K562 (cell line): ENCODE data around the gene EPS8L1. TPM values are rescaled to one million over a fixed set of nuclear protein-coding genes. Genes with fewer than 3 reads are reported as not detected.

Source experiments
- ATAC-seq: fragments of 200-7000 bp; cut with Tn5 transposase; 3 replicates; pipeline ENCODE4 v1.9.1; 2020; ENCODE audit warnings: moderate library complexity
- BruUV-seq: library from RNA; stranded (reverse); fragments of 400-500 nt; replicated peaks from 2 replicates; lab custom pipeline; 2021; lab: Mats Ljungman, UMichigan
- CTCF ChIA-PET: fragments of 300-600 bp; formaldehyde crosslinking; extraction: SDS; loops from one replicate; lab custom pipeline; 2021; ENCODE audit warnings: low intra/inter-chr PET ratio; lab: Yijun Ruan, JAX
- POLR2A ChIA-PET: fragments of 300-600, 350-650 bp; sonication (Branson Sonifier 250); formaldehyde crosslinking; extraction: SDS; loops from one replicate; lab custom pipeline; 2021; ENCODE audit warnings: antibody characterized with exemption, inconsistent platforms; lab: Yijun Ruan, JAX
- DNase-seq, 4 experiments: peaks; one replicate each; pipeline versions ENCODE4 v3.0.0 to v3.0.0-alpha.2; 2011 to 2018; ENCODE audit warnings: low spot score in 3 of 4, mixed read lengths in 3 of 4; ENCODE audit errors: extremely low read depth in 1 of 4
- FAIRE-seq: peaks from 2 replicates; lab custom pipeline; 2011; peaks lifted over from hg19 to GRCh38; lab: Jason Lieb, UNC
- H2AFZ ChIP-seq: 2 replicates; pipeline ENCODE4 v1.6.0; 2011; ENCODE audit warnings: low read depth, low read length, control low read depth, inconsistent platforms
- H3K27ac ChIP-seq: fragments of 200-600 bp; 3 replicates; pipeline ENCODE4 v1.8.0; 2011; ENCODE audit warnings: low read depth, mild to moderate bottlenecking, control low read depth, inconsistent platforms, low read length, moderate library complexity, mixed read lengths; ENCODE audit errors: extremely low read depth
- H3K27me3 ChIP-seq, 2 experiments: fragments of 300-600 bp in 1 of 2; 2 replicates in 1 of 2; 3 replicates in 1 of 2; pipeline versions ENCODE4 v1.6.0 to v1.8.0; 2011; ENCODE audit warnings: inconsistent platforms in 2 of 2, low read length in 2 of 2, mild to moderate bottlenecking in 1 of 2, mixed read lengths in 1 of 2, moderate library complexity in 1 of 2; ENCODE audit not compliant: control insufficient read depth in 2 of 2, insufficient read depth in 2 of 2
- H3K36me3 ChIP-seq: fragments of 300-600 bp; 3 replicates; pipeline ENCODE4 v1.8.0; 2011; ENCODE audit warnings: mild to moderate bottlenecking, low read length, inconsistent platforms; ENCODE audit not compliant: control insufficient read depth, insufficient read depth
- H3K4me1 ChIP-seq, 2 experiments: fragments of 200-600 bp in 1 of 2; replicated peaks in 1 of 2; 2 replicates in 1 of 2; 3 replicates in 1 of 2; pipeline versions ENCODE4 v1.5.1 to v1.8.0; 2011; ENCODE audit warnings: inconsistent platforms in 2 of 2, low read length in 2 of 2, mild to moderate bottlenecking in 1 of 2, mixed read lengths in 1 of 2, moderate library complexity in 1 of 2; ENCODE audit not compliant: control insufficient read depth in 2 of 2, insufficient read depth in 2 of 2
- H3K4me2 ChIP-seq: 2 replicates; pipeline ENCODE4 v1.6.1; 2011; ENCODE audit warnings: low read length, control low read depth, inconsistent platforms, mixed read lengths; ENCODE audit not compliant: insufficient read depth
- H3K4me3 ChIP-seq: fragments of 200-600 bp; sonication (generic), shearing (Covaris generic); 2 replicates; pipeline ENCODE4 v1.5.1; 2016; ENCODE audit warnings: control low read depth, inconsistent platforms
- H3K79me2 ChIP-seq: fragments of 200-600 bp; 3 replicates; pipeline ENCODE4 v1.8.0; 2011; ENCODE audit warnings: low read length, inconsistent platforms; ENCODE audit not compliant: control insufficient read depth, insufficient read depth
- H3K9ac ChIP-seq, 2 experiments: 2 replicates each; pipeline versions ENCODE4 v1.6.0 to v1.6.1; 2011; ENCODE audit warnings: low read depth in 2 of 2, low read length in 2 of 2, control low read depth in 1 of 2, inconsistent platforms in 1 of 2, mild to moderate bottlenecking in 1 of 2, mixed read lengths in 1 of 2; ENCODE audit not compliant: insufficient read depth in 1 of 2
- H3K9me1 ChIP-seq: one replicate; pipeline ENCODE4 v1.6.0; 2011; ENCODE audit warnings: inconsistent platforms, mild to moderate bottlenecking, low read length, moderate library complexity; ENCODE audit not compliant: control insufficient read depth, insufficient read depth
- H3K9me3 ChIP-seq: replicated peaks from 2 replicates; pipeline ENCODE4 v1.5.1; 2011; ENCODE audit warnings: low read depth, low read length, inconsistent platforms; ENCODE audit not compliant: control insufficient read depth, insufficient read depth
- H4K20me1 ChIP-seq: replicated peaks from 2 replicates; pipeline ENCODE4 v1.6.1; 2011; ENCODE audit warnings: low read length, inconsistent platforms, mixed read lengths; ENCODE audit not compliant: control insufficient read depth, insufficient read depth
- ETV1 ChIP-seq: fragments of 450-650 bp; conservative IDR thresholded peaks from 2 replicates; pipeline ENCODE4 v1.6.1; 2016; ENCODE audit warnings: missing genetic modification characterization, control low read depth, low read depth, missing compliant biosample characterization
- FOXM1 ChIP-seq, 2 experiments: fragments of 450-650 bp in 1 of 2; sonication (generic) in 1 of 2; formaldehyde crosslinking in 1 of 2; IDR thresholded peaks; 2 replicates each; pipeline versions ENCODE4 v1.6.1 to v1.9.0; 2017 to 2022; ENCODE audit warnings: low read depth in 2 of 2, mild to moderate bottlenecking in 2 of 2, missing genetic modification reagents in 1 of 2, moderate library complexity in 1 of 2
- HES1 ChIP-seq: fragments of 450-650 bp; IDR thresholded peaks from 2 replicates; pipeline ENCODE4 v1.6.1; 2016; ENCODE audit warnings: low read depth, mild to moderate bottlenecking, moderate library complexity
- PHF20 ChIP-seq: fragments of 450-650 bp; IDR thresholded peaks from 2 replicates; pipeline ENCODE4 v1.6.1; 2018; ENCODE audit not compliant: partially characterized antibody
- POLR2A ChIP-seq: fragments of 450-650 bp; conservative IDR thresholded peaks from 2 replicates; pipeline ENCODE4 v1.6.1; 2016
- POLR2B ChIP-seq: fragments of 450-650 bp; IDR thresholded peaks from 2 replicates; pipeline ENCODE4 v1.6.1; 2018; ENCODE audit warnings: low read depth; ENCODE audit not compliant: partially characterized antibody
- POLR2G ChIP-seq: fragments of 200-400 bp; formaldehyde crosslinking; IDR thresholded peaks from 2 replicates; pipeline ENCODE4 v1.6.1; 2017; ENCODE audit warnings: low read depth, mild to moderate bottlenecking, antibody characterized with exemption, low read length, moderate library complexity
- RHOXF2B ChIP-seq: fragments of 250-450 bp; sonication (Bioruptor Pico); conservative IDR thresholded peaks from 2 replicates; pipeline ENCODE4 v1.5.1; 2021
- STAT5A ChIP-seq: IDR thresholded peaks from 2 replicates; pipeline ENCODE4 v1.6.1; 2012; ENCODE audit warnings: low read length, inconsistent platforms, borderline replicate concordance
- SUPT5H ChIP-seq: fragments of 450-650 bp; IDR thresholded peaks from 2 replicates; pipeline ENCODE4 v1.6.1; 2016
- TFE3 ChIP-seq: fragments of 450-650 bp; formaldehyde crosslinking; IDR thresholded peaks from 2 replicates; pipeline ENCODE4 v1.4.0; 2020; ENCODE audit warnings: mild to moderate bottlenecking, mixed read lengths
- ZNF140 ChIP-seq: fragments of 250-450 bp; sonication (Bioruptor Pico); IDR thresholded peaks from 2 replicates; pipeline ENCODE4 v1.8.0; 2021; ENCODE audit warnings: moderate library complexity, mild to moderate bottlenecking, inconsistent platforms
- WGBS: fragments of 100-300 bp; shearing (Covaris generic); methylation state at CpG from one replicate; pipeline ENCODE4 v1.1.6; 2016; ENCODE audit warnings: low coverage, mixed read lengths; ENCODE audit not compliant: insufficient coverage; ENCODE audit errors: missing lambda C conversion rate; 5-methylcytosine and 5-hydroxymethylcytosine counted together
- in situ Hi-C: fragments of 300-500 bp; cut with MboI; formaldehyde crosslinking; loops from 4 replicates; pipeline ENCODE4 v1.15.0; 2018; ENCODE audit warnings: inconsistent platforms, mixed read lengths
- intact Hi-C: fragments of 100-400 bp; cut with micrococcal nuclease; formaldehyde crosslinking; loops from 2 replicates; pipeline ENCODE4 v1.14.2; 2022
- polyA plus RNA-seq, 8 experiments: library from polyadenylated mRNA; depleted of rRNA in 4 of 8; stranded (reverse) in 5 of 8; unstranded in 3 of 8; fragments of >200 nt; fragmentation: Nextera tagmentation in 2 of 8; fragmentation: Illumina TruSeq in 1 of 8; extraction: Ambion mirVana in 2 of 8; extraction: Trizol in 1 of 8; gene quantifications; 2 replicates each; pipeline versions ENCODE4 v1.2.1 to v1.2.3, GENCODE V29; 2011 to 2014; ENCODE audit warnings: inconsistent platforms in 1 of 8, missing spikeins in 1 of 8
- total RNA-seq, 7 experiments: library from RNA; depleted of rRNA in 6 of 7; stranded (reverse); fragments of >200 nt in 6 of 7; fragmentation: Illumina TruSeq in 2 of 7; extraction: Trizol in 2 of 7; gene quantifications; 2 replicates each; pipeline versions ENCODE4 v1.2.1 to v1.2.3, GENCODE V29; 2011 to 2021; ENCODE audit warnings: low replicate concordance in 1 of 7

The EPS8L1 gene
- total and polyA plus RNA-seq, 9 of the 15 experiments (the other 6 are each of a cell fraction or from before 2014, with no cell fraction given): 0.35 to 22.1 (median 11.9) TPM

GRCh38 chr19:55087542-55087901 is 11.9 kb downstream of the EPS8L1 start:
- Histone ChIP-seq H3K4me2 (no peak overlapping the region), H3K9me1 (no peaks in the 10 kb centered on the region), H3K79me2 (no peaks in the 10 kb centered on the region), H3K4me3 (no peak overlapping the region), H3K27me3 (no peaks in the 10 kb centered on the region), H3K36me3 (peaks cover 44% of the 10 kb centered on the region; the same call in 2 of the 3 replicates), H3K9me3 (no peaks in the 10 kb centered on the region), H3K9ac (0 out of 4 replicates have a peak overlapping the region, but pooled peaks of 1 of the 2 experiments have one; percentile 17), H3K27ac (no peak overlapping the region), H3K4me1 (peaks cover 0 to 56% of the 10 kb centered on the region in 2 experiments; a peak in 3 of 5 replicates), H4K20me1 (peaks cover 4% of the 10 kb centered on the region; the same call in 1 of the 2 replicates), H2AFZ (no peak overlapping the region)
- intact Hi-C loops (loop anchor here (10.0 kb wide), 1 partner anchor 327 kb away; no protein-coding TSS in a partner anchor), in situ Hi-C loops (no loop called here)
- TF ChIP-seq ETV1 (no peak), POLR2A (0 out of 2 replicates have a peak, but pooled peaks have one; percentile 7), ZNF140 (CRISPR knock-in tag) (no peak)
- DNase-seq (no peak), FAIRE-seq (no peak), ATAC-seq (no peak)
- WGBS: 93% methylated on average over 15 of the region's 17 CpGs
- BruUV-seq: no TSS peak
- ChIA-PET CTCF (no interaction called here), POLR2A (interaction anchor here (1.1 to 2.0 kb wide), 3 partner anchors 30 to 330 kb away, joined by 3 to 5 read pairs (median 5); partner anchors contain the start of genes PPP1R12C and UBE2S)

- Histone ChIP-seq H3K9me3 (no peaks in the 10 kb centered on the region), H3K9me1 (no peaks in the 10 kb centered on the region), H3K4me2 (no peak overlapping the region), H3K27ac (no peak overlapping the region; the same call in 2 of the 3 replicates), H3K4me3 (no peak overlapping the region), H2AFZ (no peak overlapping the region), H4K20me1 (peaks cover 4% of the 10 kb centered on the region; the same call in 1 of the 2 replicates), H3K36me3 (peaks cover 49% of the 10 kb centered on the region; the same call in 2 of the 3 replicates), H3K4me1 (peaks cover 0 to 58% of the 10 kb centered on the region in 2 experiments; a peak in 3 of 5 replicates), H3K9ac (peak overlapping the region in 1 of 2 experiments; percentile 68; a peak in 2 of 4 replicates), H3K27me3 (no peaks in the 10 kb centered on the region), H3K79me2 (no peaks in the 10 kb centered on the region)
- CTCF ChIA-PET: no interaction called here
- in situ Hi-C loops (no loop called here), intact Hi-C loops (loop anchor here (10.0 kb wide), 1 partner anchor 327 kb away; no protein-coding TSS in a partner anchor)
- no peak for DNase-seq
- POLR2A ChIA-PET: interaction anchor here (1.1 to 2.0 kb wide), 3 partner anchors 12 to 330 kb away, joined by 3 to 5 read pairs (median 3); partner anchors contain the start of gene UBE2S
- BruUV-seq: no TSS peak
- TF ChIP-seq STAT5A (no peak), FOXM1 (IDR thresholded peaks at IDR 0.05; ENCODE audit: low read depth) (no peak), FOXM1 (CRISPR knock-in tag; IDR thresholded peaks at IDR 0.05; ENCODE audit: low read depth) (no peak), POLR2B (peak; percentile 13), TFE3 (CRISPR knock-in tag) (no peak), HES1 (no peak), POLR2G (peak; percentile 60), SUPT5H (peak; percentile 62), RHOXF2B (no peak), PHF20 (no peak)
- ATAC-seq: no peak
- no peak for FAIRE-seq
- WGBS: 82% methylated on average over 12 of the region's 12 CpGs
Observed at GRCh38 chr19:55088021-55088451, 12.4 kb downstream of the EPS8L1 start.
